ENCODE results near the gene CDH4.

- TF ChIP-seq RBM39 (IDR thresholded peaks at IDR 0.05; ENCODE audit: low read depth, low read length, poor library complexity, severe bottlenecking) (no peak), ZNF747 (CRISPR knock-in tag; IDR thresholded peaks at IDR 0.05; ENCODE audit: borderline replicate concordance) (no peak), SP4 (CRISPR knock-in tag; IDR thresholded peaks at IDR 0.05) (no peak)
Measured at GRCh38 chr20:61535091-61535490, 283.0 kb downstream of the CDH4 start.

Data from HepG2 (cell line).